Stimulated activated CD4-positive, alpha-beta T cell treated with anti-CD3 and anti-CD28 coated beads, Interleukin-1b, Interleukin-23, amount 100 ng/mL, for 4 hours (primary cell): Measurements from ENCODE around the gene LGALS4.
A peak's percentile ranks its signal among the peaks of the same experiment; 100 is the strongest.
"Not testable (repeated sequence)": the region's sequence is repeated elsewhere in the genome, so short reads cannot be mapped to it uniquely, and the experiment has no call there.

Experiments
- DNase-seq, 2 donors: peaks; one replicate each; pipeline ENCODE4 v3.0.0-alpha.2; 2020; ENCODE audit warnings: low read depth in 2 of 2

The LGALS4 gene, protein sequence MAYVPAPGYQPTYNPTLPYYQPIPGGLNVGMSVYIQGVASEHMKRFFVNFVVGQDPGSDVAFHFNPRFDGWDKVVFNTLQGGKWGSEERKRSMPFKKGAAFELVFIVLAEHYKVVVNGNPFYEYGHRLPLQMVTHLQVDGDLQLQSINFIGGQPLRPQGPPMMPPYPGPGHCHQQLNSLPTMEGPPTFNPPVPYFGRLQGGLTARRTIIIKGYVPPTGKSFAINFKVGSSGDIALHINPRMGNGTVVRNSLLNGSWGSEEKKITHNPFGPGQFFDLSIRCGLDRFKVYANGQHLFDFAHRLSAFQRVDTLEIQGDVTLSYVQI

DNA sequence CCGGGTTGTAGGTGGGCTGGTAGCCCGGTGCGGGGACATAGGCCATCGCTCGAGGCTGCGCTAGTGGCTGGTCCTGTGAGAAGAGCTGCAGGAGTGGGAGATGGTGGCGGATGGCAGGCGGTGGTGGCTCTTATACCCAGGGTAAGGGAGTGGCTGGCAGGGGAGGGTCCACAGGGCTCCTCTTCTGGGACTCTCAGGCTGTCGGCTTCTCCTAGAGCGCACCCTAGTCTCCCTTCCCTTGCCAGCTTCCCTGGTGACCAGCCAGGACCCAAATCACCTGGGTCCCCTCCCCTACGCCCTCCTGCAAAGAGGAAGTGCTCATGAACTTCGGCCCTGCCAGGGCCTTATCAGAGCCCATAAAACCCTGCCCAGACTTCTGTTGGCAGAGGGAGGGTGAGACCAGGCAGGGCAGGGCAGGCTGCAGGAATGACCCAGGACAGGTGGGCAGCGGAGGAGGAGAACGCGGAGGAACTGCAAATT lies at the start of gene LGALS4:
Gene LGALS4 (minus strand): TSS at position 105 of the 480 bp plus-strand sequence. CDS start 59 bp downstream, at position 46.
- no peak for DNase-seq

DNA sequence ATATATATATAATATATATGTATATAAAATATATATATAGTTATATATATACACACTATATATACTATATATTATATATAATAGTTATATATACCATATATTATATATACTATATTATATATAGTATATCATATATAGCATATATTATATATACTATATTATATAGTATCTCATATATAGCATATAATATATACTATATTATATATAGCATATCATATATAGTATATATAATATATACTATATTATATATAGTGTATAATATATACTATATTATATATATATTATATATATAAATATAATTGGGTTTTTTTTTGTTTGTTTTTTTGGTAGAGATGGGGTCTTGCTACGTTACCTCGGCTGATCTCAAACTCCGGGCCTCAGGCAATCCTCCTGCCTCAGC lies 48.6 kb upstream of the LGALS4 start:
- DNase-seq, result no peak

DNA sequence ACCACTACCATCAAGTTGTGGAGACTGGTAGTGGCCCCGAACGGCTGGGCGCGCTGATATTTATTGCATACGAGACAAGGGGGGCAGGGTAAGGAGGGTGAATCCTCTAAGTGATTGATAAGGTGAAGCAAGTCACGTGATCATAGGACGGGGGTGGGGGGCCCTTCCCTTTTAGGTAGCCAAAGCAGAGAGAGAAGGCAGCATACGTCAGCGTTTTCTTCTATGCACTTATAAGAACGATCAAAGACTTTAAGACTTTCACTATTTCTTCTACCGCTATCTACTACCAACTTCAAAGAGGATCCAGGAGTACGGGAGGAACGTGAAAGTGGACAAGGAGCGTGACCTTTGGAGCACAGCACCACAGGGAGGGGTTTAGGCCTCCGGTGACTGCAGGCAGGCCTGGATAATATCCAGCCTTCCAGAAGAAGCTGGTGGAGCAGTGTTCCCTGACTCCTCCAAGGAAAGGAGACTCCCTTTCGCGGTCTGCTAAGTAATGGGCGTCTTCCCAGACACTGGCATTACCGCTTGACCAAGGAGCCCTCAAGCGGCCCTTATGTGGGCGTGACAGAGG lies 47.0 kb upstream of the LGALS4 start:
- not testable (repeated sequence) for DNase-seq

DNA sequence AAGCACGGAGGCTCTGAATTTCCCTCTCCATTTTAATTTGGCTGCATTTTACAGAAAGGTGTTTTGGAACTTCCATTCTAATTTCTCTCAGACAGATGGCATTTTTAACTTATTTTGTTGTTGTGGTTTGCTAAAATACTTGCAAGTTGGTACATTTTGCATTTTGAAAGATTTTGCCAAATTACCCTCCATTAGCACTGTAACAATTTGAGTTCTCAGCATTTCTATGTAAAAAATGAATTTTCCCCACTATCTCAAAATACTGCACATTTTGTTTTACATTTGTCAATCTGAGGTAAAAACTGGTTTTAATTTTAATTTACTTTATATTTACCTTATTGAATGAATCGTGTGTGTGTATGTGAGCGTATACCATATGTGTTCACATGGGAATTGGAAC lies 44.1 kb upstream of the LGALS4 start:
- DNase-seq, result no peak

DNA sequence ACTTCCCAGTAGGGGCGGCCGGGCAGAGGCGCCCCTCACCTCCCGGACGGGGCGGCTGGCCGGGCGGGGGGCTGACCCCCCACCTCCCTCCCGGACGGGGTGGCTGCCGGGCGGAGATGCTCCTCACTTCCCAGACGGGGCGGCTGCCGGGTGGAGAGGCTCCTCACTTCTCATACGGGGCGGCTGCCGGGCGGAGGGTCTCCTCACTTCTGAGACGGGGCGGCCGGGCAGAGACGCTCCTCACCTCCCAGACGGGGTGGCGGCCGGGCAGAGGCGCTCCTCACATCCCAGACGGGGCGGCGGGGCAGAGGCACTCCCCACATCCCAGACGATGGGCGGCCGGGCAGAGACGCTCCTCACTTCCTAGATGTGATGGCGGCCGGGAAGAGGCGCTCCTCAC lies 43.0 kb upstream of the LGALS4 start:
- not testable (repeated sequence) for DNase-seq

DNA sequence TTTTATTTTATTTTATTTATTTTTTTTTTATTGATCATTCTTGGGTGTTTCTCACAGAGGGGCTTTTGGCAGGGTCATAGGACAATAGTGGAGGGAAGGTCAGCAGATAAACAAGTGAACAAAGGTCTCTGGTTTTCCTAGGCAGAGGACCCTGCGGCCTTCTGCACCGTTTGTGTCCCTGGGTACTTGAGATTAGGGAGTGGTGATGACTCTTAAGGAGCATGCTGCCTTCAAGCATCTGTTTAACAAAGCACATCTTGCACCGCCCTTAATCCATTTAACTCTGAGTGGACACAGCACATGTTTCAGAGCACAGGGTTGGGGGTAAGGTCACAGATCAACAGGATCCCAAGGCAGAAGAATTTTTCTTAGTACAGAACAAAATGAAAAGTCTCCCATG lies 42.2 kb upstream of the LGALS4 start:
- DNase-seq, result not testable (repeated sequence)

DNA sequence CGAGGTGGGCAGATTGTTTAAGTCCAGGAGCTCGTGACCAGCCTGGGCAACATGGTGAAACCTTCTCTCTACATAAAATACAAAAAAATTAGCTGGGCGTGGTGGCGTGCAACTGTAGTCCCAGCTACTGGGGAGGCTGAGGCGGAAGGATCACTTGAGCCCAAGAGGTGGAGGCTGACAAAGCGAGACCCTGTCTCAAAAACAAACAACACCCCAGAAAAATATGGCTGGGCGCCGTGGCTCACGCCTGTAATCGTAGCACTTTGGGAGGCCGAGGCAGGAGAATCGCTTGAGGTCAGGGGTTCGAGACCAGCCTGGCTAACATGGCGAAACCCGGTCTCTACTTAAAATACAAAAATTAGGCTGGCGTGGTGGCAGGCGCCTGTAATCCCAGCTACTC lies 40.5 kb upstream of the LGALS4 start:
- no peak for DNase-seq

DNA sequence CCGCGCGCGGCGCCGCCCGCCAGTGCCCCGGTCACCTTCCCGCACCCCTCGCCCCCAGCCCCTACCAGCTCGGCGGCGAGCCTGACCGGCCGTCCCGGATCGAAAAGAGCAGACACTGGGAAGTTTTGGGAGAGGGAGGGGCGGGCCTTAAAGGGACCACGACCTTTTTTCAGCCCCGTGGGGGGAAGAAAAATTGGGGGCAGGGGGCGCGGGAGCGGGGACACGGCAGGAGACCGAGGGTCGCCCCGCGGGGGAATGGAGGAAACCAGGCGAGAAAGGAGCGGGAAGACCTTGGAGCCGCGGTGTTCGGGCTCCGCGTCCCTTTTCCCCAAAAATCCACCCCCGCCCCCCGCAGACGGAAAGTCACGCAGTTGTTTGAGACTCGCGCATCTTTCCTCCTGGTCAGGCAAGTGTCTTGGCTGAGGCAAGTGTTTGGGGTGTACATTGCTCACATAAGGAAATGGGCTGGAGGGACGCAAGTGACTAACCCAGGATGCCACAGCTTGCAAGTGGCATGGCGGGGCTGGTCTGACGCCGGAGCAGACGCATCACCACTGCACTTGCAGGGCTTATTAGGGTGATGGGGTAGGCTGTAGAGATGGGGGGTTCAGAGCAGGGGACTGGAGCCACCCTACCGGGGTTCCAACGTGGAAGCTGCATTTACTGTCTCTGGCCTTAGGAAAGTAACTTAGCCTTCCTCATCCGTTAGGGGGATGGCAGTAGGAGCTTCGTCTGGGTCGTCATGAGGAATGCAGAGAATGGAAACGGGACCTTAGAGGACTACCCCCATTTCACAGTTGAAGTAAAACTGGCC lies 39.7 kb upstream of the LGALS4 start:
- DNase-seq, result peak; percentile 36

DNA sequence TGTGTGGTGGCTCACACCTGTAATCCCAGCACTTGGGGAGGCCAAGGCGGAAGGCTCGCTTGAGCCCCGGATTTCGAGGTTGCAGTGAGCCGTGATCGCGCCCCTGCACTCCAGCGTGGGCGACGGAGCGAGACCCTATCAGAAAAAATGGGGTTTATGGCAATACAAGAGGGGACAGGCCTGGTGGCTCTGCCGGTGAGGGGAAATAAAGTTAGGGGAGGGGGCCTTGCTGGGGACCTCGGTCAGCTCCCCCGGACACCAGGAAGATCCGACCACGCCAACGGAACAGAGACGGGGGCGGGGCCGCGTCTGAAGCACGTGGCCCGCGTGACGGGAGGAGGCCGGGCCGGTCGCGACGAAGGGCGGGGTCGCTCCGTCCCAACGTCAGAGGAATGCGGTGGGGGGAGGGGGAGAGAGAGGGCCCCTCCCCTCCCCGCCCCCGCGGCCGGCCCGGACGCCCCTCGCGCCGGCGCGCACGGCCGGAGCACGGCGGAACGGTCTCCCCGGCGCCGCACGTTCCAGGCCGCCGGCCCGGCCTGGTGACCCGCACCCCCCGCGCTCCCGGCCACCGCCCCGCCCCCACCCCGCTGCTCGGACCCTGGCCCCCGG lies 39.0 kb upstream of the LGALS4 start:
- peak; percentile 86 to 94 for DNase-seq

DNA sequence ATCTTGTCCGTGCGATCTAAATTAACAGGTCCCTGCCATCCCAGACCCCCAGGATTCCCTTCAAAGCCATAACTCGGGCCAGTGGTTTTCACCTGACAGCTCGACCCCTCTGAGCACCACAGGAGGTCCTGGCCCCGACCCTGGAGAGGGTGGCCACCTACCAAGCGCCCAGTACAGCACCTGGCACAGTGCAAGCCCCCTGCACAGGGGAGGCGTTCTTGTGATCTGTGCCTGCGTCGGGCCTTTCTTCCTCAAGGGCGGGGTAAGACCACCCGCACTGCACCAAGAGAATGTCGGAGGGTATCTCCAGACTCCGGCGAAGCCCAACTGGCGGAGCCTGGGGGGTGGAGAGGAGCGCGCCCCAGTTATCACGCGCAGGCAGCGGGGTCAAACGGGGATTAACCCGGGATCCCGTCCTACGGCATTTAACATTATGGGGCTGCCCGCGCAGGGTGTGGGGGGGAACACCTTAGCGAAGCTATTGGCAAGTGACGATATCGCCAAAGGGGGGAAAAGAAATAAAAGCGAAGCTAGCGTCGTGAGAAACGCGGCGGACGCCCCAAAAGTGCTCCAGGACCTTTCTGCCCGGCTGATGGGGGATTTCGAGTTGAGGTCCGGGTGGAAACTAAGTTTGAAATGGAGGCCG lies 38.4 kb upstream of the LGALS4 start:
- DNase-seq, result peak in 1 of 2 donors; percentile 31

DNA sequence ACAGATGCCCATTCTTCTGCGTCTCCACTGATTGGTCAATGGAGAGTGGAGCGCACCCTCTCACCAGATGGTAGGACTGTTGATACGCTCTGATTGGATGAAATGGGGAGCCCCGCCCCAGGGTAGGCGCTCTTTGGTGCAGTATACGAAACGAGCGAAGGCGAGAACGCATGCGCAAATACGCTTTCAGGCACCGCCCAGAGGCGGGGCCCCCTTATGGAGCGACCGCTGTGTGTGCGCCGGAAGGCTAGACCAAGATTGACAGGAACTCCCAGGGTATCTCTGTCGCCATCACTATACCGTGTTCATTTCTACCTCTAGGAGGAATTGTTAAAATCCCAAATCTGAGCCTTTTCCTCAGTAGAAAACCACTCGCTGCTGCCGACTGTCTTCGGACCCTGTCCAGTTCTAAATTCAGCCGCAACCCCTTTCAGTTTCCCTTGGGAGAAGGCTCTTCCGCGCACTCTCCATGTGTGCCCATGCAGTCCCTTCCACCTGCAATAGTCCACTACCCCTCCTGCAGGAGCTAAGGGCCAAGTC lies 37.8 kb upstream of the LGALS4 start:
- peak; percentile 94 to 98 for DNase-seq

DNA sequence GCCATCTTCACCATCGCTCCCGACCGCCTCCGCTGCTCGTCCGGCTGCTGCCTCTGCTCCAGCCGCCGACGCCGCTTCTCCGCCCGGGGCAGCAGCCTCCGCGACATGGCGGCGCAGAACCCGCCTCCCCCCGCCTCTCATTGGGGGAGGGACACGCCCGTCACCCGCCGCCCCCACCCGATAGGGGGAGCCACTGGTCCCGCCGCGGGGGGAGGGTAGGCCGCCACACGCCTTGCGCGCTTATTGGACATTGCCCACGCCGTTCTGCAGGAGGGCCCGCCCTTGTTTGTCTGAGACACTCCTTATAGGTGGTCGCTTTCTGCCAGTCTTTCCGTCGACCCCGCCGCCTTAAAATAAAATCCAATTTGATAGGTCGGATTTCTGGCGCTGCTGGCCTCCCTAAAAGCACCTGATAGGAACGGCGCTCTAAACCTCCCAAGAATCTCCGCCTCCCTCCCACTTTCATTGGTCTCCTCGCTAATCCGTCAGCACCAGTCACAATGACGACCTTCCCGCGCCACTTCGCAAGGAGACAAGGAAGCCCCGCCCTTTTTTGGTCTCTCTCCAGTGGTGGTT lies 37.2 kb upstream of the LGALS4 start, which contains the start of gene HNRNPL:
Gene HNRNPL (minus strand): TSS at position 127 of the 576 bp plus-strand sequence. CDS start 20 bp downstream, at position 107.
- DNase-seq, result peak; percentile 99

DNA sequence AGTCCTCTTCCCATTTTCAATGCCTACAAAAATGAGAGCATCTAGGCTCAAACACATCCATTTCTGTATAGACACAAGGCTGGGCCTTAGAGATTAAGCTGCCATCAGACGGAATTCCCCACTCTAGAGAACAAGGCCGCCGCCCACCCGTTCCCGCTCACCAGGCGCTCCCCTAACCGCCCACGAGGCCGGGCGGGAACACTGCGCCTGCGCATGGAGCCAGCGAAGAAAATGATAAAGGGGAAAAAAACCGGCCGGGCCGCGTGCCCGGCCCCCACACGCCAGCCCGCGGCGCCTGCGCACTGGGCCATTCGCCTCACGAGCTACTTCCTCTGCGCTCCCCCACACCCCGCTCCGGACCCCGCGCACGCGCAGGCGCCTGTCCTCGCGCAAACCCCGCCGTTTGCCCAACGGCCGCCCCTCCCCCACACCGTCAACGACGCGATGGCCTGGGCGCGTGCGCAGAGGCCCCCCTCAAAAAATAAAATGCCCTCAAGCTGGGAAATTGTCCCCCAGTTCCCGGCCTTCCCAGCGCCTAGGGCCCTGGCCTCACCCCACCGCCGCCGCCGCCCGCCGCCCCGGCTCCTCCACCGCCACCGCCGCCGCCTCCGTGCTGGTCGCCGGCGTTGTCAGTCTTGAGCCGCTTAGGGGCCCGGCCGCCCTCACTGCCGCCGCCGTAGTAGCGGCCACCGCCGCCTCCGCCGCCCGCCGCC lies 36.6 kb upstream of the LGALS4 start:
- DNase-seq, result peak; percentile 99

DNA sequence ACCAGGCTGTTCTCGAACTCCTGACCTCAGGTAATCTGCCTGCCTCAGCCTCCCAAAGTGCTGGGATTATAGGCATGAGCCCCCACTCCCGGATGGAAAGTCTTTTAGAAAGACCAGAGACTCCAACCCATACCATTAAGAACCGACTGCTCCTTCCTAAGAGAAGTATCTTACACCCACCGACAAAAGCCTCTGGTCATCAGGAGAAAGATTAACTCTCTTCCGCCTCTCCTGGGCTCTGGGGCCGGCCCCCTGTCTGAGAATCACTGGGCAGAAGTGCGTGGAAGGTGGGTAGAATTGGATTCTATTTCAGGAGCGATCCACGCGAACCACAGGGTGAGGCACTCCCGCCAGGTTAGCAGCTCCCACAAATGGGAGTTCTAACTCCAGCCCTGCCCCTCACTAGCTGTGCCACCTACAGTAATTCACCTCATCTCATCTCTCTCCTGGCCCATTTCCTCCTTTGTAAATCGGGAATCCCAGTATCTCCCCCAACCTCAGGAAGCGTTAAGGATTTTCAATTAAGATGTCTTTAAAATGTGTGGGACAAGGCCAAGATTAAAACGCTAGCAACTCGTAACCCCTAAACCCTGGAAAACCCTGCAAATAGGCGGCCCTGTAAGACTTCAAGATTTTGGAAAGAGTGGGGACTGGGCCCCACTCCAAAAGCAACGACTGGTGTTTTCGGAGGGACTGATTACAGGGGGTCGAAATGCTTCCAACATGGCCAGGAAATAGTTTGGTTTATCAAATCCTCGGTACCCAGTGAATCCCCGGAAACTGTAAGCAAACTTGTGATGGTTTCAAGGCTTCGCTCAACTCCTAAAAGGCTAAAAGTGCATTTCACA lies 35.8 kb upstream of the LGALS4 start:
- no peak for DNase-seq

DNA sequence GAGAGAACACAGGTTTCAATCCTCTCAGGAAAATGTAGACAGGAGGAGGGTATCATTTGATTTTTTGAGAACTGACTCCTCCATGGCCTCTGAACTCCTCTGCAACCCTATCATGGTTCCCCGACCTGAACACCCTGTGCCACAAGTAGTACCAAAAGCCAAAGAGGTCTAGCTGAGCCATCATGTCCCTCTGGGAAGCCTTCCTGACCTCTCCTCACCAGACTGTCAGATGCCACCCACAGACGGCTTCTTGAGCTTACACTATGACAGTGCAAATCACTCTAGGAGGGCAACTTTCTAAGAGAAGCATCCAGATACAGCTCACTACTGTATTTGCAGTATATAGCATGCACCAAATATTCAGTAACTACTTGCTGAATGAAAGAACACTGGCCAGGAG lies 33.4 kb upstream of the LGALS4 start:
- no peak for DNase-seq

DNA sequence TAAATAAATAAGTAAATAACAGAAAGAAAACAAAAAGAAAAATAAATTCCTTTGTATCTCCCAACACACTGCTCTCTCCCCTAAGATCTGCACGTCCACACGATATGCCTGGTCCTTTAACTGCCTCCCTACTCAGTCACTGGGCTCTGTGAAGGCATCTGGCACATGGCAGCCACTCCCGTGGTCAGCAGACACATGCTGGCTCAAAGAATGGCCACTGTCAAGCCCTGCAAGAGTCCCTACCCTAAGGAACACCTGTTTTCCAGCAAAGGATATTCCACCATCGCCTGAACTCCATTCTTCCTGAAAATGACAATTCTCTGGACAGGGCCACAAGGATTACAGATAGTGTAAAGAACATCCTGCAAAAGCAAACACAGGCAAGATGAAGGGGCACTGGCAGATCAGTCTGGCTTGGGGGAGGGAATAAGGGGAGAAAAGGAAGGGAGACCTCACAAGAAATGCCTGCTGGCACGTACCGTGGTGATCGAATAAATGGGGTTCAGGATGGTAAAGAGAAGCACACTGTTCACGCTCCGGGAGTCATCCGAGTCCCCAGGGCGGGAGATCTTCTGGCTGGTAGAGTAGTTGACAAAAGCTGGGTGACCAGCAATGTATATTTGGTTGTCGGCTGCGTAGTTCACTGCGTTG lies 32.8 kb upstream of the LGALS4 start:
- no peak for DNase-seq

DNA sequence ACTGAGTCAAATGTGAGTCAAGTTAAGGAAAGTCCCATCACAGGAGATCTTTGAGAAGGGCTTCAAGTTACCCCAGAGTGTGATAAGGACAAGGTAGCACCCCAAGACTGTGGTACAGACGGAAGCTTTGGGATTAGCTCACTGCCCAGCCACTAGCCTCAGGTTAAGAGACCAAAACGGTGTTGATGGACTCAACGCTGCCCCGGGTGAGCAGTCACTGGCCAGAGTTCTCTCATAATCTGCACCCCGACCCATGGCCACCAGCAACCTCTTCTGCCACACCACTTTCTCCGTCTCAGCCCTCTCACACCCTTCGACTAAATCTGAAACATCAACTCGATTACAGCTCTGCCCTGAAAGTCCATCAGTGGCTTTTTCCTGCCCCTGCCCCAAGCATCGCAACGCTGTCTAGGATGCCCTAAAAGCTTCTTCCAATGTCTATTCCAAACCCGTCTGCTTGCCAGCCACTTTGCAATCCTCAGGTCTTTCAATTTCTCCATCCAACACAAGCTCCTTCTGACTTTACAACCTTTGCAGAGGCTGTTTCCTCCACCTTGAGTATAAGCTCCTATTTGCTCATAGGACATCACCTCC lies 31.4 kb upstream of the LGALS4 start:
- no peak for DNase-seq

DNA sequence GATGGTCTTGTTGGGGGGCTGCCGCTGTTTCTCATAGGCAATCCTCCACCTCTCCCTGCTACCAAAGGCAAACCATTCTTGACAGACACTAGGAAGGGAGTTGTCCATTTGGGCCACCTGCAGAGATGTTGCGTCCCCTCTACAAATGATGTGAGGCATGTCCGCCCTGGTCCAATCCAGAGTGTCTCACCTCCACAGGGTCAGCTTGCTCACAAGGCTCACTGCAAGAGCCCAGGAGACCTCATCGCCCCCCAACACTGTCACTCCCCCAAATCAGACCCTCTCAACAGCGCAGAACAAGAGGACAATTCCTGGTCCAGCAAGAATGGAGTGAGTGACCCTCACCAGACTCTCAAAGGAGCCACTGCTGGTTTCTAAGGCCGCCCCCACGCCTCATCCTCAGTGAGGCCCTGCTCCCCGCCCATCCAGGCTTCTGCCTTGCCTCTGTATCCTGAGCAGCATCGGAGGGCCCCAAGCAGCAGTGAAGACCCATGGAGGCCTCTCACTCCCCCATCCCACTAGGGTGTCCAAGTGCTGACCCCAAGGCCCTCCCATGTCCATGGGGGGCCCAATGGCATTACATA lies 30.5 kb upstream of the LGALS4 start:
- no peak for DNase-seq
